ENCODE measurements around the gene THAP10.
"Not testable (repeated sequence)": the region's sequence is repeated elsewhere in the genome, so short reads cannot be mapped to it uniquely, and the experiment has no call there.

THAP10 gene

DNA sequence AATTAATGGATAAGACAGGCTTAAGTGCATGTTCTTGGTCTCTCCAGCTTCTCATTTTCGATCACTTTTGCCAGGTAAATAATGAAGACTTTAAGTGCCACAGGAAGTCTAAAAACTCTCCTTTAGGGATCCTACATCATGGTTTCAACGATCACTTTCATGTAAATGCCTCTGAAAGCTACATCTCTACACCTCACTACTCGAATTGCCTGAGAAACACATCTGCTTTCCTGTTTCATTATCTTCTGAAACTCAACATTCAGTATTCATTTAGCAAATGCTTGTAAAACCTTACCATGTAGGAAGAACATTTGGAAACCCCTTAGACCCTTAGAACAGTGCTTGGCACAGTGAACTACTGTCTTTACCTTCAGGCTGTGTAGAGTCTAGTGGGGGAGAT lies 16.2 kb downstream of the THAP10 start:
- DNase-seq: no peak

DNA sequence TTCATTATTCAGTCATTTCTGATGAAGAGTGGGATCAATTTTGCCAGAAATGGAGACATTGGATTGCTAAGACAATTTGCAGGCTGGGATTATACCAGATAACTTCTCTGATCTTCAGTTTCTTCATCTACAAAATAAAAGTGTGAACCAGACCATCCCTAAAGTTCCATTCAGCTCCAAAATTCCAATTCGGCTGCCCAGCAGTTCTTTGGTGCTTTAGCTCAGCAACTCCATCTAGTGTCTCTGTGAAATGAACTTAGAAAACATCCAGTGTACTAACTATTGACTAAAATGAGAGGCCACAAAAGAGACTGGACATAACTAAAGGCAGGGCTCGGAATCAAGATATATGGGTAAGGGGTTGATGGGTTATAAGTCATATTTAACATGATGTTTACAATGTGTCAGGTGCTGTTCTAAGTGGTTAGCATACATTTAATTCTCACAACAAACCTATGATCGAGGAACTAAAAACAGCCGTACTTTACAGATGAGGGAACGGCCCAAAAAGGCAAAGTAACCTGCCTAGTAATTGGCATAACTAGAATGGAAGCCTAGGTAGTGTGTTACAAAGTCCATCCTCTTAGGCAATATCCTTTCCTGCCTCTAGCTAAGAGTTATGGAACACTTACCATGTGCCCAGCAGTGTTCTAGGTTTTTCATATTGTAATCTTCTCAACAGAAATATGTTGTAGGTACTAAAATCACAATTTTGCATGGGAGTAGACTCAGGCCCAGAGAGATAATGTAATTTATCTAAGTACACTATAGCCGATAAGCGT lies 17.0 kb downstream of the THAP10 start:
- no peak for DNase-seq

DNA sequence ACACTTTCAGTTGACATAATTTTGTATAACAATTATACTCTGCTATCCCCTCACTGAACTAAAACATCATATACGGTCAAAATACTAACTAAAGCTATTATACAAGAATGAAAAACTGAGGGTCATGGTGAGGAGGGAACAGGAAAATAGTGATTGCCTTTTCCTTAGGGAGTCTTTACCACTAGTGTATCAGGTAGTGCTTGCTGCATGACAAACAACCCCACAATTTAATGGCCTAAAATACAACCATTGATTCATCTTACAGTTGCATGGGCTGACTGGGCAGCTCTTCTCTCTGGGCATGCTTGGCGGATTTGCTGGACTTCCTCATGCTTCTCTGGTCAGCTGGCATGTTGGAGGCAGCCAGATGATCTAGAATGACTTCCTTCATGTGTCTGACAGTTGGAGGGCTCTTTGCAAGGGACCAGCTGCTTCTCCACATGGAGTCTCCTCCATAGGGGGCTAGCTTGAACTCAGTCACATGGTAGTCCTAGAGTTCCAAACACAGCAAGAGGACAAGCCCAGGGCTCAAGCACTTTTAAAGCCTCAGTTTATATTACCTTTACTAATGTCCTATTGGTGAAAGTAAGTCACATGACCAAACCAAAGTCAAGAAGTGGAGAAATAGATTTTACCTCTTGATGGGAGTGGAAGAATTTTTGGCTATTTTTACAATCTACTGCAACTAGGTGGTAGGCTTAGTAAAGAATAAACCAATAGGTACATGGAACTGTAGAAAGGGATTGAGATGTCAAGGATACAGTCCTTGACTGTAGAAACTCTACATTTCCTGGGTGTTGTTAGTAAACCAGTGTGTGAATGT lies 18.8 kb downstream of the THAP10 start:
- DNase-seq: no peak

DNA sequence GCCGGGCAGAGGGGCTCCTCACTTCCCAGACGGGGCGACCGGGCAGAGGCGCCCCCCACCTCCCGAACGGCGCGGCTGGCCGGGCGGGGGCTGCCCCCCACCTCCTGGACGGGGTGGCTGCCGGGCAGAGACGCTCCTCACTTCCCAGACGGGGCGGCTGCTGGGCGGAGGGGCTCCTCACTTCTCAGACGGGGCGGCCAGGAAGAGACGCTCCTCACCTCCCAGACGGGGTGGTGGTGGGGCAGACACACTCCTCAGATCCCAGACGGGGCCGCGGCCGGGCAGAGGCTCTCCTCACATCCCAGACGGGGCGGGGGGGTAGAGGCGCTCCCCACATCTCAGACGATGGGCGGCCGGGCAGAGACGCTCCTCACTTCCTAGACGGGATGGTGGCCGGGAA lies 20.7 kb downstream of the THAP10 start:
- not testable (repeated sequence) for DNase-seq

DNA sequence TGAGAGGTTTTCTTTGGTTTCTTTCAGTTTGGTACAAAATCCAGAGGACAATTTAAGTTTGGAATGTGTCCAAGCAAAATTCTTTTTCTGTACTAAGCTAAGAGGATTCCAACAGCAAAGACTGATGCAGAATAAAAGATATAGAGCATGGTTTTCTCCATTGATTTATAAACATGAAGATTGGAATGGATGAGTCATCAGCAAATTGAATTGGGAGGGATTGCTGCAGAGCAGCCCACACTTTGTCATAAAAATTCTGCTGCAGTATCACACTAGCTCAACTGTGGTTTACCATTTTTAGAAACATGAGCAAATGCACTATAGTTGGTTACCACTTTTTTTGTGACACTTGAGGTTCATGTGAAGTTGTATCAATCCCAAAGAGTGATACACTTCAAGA lies 22.2 kb downstream of the THAP10 start:
- no peak for DNase-seq

DNA sequence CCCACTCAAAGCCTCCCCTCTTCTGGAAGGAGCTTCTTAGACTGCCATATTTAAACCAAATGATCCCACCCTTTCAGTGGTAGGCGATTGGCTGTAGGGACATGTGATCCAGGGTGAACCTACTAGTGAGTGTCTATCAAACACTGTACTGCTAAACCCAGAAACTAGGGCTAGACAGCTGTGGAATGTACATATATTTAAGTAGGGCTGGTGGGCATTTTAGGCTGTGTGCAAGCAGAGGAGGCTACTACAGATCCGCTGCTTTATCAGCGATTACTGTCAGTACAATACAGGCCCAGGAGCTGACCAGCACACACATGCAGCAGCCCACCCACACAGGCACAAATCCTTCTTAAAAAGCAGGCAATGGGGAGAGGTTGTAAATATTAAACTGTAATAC lies 22.9 kb downstream of the THAP10 start:
- DNase-seq: no peak

DNA sequence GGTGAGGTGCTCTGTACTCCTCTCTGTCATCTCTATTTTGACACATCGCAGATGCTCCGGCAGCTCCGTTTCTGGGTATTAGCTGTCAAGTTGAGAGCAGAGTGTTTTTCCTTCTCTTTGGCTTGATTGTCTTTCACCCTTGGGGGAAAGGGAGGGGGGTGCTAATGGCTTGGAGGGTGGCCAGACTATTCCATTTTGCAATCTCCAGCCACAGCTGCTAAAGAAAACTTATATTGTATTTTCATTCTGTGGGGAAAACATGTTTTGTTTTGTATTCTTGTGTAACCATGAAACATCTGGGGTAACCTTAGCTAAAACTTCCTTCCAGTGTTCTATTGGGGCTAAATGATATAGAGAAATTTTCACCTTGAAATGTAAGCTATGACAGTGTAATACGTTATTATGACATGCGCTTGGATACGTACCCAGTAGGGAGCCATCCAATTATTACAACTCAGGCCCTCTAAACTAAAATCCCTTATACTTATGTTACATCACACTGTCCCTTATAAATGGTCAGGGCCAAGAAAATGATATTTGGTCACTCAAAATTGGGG lies 24.2 kb downstream of the THAP10 start:
- DNase-seq: no peak

DNA sequence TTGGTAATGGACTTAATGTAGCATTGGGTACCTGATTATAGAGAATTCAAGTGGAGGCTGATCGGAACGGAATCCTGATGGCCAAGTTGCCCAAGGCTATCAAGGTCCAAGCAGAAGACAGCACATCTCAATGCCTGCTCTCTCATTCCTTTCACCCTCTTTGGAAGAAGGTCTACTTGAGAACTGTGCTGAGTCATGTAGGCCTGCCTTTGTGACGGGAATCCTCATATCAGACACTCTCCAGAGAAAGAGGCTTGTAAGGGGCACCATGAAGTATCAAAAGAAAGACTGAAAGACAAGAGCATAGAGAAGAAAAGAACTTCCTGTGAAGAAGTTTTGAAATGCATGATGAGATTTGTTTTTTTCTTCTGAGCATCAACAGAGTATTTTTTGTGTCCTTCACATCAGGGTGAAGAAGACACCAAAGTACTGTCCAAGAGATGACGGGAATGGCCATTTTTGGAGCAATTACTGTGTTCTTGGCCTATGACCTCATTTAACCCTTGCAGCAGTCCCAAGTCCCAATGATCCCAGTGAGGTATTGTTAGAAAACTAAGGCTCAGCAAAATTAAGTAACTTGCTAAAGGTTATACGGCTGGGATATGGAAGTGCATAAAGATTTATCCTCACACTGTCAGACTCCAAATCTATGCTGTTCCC lies 25.1 kb downstream of the THAP10 start:
- no peak for DNase-seq

DNA sequence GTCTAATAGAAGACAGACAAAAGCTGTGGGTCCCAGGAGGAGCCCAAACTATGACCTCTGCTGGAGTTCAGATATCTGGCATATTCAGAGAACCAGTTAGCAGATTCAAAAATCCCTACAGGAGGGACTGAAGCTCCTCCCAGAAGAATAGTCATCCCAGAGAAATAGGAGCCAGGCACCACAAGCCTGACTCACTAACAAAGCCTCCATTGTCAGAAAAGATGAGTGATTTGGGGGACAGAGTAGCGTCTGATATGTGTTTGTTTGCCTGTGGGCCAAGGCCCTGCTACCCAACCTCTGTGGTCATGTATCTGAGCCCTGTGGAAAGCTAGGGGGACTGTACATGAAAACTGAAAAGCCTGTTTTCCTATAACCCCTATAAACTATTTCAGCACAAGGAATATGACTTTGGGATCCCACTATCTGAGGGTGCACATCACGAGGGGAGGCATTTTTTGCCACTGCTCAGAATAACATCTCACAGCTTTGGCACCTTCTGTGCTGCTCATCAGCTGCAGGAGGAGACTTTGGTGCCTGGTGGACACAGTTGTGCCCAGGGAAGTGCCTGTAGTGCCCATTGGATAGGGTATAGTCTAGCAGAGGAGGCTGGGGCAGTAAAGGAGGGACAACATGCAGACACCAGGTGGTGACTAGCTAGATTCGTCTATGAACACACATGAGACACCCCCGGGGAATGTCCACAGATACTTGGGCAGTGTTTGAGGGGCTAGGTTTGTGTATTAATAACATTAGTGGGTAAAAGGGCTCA lies 28.6 kb downstream of the THAP10 start:
- no peak for DNase-seq

DNA sequence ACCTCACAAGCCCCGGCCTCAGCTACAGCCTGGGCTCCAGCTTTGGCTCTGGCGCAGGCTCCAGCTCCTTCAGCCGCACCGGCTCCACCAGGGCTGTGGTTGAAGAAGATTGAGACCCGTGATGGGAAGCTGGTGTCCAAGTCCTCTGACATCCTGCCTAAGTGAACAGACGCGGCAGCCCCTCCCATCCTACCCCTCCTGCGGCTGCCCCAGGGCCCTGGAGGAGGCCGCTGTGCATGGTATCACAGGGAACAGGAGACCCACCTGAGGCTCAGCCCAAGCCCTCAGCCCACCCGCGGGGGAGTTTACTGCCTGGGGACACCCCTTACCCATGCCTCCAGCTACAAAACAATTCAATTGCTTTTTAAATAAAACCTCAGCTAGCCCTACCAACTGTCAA lies 32.2 kb downstream of the THAP10 start:
- DNase-seq: no peak

DNA sequence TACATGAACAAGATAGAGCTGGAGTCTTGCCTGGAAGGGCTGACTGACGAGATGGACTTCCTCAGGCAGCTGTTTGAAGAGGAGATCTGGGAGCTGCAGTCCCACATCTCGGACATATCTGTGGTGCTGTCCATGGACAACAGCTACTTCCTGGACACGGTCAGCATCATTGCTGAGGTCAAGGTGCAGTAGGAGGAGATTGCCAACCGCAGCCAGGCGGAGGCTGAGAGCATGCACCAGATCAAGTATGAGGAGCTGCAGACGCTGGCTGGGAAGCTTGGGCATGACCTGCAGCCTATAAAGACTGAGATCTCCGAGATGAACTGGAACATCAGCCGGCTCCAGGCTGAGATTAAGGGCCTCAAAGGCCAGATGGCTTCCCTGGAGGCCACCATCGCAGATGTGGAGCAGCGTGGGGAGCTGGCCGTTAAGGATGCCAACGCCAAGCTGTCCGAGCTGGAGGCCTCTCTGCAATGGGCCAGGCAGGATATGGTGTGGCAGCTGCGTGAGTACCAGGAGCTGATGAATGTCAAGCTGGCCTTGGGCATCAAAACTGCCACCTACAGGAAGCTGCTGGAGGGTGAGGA lies 32.8 kb downstream of the THAP10 start:
- no peak for DNase-seq

DNA sequence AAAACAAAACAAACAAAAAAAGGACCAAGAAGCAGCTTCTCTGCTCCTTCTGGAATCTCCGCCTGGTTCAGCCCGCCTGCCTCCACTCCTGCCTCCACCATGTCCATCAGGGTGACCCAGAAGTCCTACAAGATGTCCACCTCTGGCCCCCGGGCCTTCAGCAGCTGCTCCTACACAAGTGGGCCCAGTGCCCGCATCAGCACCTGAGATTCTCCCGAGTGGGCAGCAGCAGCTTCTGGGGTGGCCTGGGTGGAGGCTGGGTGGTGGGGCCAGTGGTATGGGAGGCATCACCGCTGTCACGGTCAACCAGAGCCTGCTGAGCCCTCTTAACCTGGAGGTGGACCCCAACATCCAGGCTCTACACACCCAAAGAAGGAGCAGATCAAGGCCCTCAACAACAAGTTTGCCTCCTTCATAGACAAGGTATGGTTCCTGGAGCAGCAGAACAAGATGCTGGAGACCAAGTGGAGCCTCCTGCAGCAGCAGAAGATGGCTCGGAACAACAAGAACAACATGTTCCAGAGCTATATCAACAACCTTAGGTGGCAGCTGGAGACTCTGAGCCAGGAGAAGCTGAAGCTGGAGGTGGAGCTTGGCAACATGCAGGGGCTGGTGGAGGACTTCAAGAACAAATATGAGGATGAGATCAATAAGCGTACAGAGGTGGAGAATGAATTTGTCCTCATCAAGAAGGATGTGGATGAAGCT lies 33.5 kb downstream of the THAP10 start:
- not testable (repeated sequence) for DNase-seq

DNA sequence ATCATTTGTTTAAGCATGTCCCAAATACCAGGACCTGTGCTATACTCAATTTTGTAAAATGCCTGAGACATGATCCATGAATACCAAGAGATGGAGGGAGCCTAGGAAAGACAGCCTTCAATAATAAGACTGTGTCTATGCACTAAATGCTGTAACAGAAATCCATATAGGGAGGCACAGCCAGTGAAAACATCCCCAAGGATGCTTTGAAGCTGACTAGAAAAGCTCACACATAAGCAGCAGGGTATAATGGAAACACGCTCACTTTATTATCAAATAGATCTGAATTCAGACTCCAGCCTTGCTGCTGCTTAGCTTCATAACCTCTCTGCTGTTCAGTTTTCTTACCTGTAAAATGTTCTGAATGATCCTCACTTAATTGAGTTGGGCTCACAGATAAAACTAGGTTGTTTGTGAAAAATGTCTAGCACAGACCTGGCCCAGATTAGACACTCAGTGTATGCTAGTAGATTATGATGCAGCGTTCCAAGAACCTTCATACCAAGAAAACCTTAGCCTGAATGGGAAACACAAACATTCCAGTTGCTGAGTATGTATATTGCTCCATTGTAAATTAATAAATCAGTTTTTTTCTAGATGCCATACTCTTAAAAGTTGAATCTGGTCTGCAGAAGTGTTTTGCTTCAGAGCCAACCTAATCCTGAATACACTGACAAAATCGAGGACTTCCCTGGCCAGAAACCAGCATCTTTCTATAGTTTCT lies 34.5 kb downstream of the THAP10 start:
- no peak for DNase-seq

DNA sequence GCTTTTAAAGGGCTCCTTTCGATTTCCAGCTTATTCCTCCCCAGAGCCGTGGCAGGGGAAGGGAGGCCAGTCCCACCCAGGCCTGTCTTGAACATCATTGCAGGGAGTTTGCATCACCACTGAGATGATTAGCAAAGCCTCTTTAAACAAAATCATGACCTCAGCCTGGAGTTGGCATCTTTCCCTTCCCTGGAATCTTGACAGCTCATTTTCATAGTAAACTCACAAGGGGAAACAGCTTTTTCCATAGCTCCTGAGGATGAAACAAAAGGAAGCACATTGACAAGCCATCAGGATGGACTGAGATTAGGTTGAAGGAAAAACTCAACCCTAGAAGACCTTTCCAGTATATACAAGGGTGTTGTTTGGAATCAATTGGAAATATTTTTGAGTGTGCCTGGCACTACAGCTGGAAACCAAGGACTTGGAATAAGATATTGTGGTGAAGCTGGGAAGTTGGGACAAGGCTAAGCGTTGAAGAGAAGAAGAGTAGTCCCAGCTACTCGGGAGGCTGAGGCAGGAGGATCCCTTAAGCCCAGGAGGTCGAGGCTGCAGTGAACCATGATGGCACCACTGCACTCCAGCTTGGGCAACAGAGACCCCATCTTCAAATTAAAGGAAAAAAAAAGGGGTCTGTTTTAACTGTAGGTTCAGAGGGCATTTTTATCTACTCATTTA lies 35.2 kb downstream of the THAP10 start:
- DNase-seq: no peak

DNA sequence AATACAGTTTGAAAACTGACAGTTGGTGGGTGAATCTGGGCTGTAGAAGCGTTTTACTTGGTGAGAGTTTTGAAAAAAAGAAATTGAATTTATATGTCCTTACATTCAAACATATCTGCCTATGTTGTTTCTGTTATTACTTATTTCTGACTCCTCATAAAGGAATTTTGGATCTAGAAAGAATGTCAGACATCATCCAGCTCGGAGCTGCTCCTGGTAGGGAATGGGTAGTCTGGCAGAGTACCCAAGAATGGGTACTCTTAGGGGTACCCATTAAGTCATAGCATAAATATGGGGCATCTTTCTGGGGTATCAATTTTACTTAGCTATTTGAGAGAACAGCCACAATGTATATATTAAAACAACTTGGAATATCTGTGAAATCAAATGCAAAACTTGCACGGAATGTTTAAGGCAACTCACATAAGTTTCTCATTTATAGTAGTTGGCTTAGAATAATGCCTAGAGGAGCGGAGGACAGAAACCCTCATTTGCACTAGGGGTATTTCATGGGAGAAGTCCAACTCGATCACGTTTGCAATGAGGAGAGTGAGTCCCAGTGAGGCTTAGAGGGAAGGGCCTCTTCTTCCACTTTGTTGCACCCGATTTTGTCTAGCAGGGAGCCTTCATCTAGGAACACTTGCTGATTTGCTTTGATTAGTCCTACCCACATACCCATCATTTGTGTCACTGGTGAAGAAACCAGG lies 35.9 kb downstream of the THAP10 start:
- no peak for DNase-seq

DNA sequence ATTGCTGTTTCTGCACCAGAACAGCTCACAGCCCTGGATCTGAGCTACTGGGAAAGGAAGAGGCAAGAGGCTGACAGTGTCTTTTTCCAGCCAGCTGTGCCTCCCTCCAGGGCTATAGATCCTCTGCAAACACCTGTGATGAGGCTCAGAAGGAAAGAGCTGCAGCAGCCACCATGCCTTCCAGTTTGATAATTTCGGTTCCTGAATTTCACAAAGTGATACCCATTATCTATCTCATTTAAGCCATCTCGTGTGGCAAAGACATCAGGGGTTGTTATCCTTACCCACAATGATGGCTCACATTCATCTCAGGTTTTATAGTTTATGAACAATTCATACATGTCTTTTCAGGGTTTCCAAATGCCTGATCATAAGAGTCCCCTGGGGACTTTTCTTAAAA lies 36.5 kb downstream of the THAP10 start:
- DNase-seq: no peak

DNA sequence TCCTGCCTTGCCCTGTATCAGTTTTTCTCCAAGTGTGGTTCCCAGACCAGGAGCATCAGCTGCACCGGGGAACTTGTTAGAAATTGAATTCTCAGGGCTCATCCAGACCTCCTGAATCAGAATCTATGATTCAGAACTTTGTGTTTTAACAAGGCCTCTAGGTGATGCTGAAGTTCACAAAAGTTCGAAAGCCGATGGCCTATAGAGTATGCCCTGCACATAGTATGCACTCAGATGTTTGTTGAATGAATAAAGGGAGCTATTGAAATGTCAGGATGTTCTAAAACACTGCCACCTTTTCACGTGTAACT lies 37.6 kb downstream of the THAP10 start:
- DNase-seq: no peak

DNA sequence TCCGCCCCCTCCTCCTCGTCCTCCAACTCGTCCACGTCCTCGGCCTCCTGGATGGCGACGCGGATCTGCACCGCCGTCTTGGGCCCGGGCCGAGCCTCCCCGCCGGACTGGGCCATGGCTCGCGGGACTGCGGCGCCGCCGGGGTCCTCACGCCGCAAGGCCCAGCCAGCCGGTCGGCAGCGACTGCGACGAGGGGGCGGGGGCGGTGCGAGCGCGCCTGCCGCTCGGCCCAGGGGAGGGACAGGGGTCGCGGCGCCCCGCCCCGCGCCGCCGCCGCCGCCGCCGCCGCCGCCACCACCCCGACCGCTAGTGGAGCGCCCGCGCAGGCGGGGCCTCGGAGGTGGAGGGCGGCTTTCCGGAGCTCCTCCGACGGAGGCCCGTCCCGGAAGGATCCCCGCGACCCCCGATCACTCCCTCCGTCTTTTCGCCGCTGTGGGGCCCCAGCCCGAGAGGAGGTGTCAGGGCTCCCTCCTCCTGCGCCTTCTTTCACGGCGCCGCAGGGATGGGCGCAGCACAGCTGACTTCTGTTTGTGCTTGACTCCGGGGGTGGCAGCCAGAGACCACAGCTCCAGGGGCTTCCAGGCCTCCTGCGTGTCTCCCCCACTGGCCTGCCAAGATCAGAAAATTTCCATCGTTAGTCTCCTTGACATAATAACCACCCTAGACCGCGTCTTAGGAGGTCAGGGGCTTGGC lies 38.1 kb downstream of the THAP10 start, which contains the start of gene LARP6:
Gene LARP6 (minus strand): TSS at position 185 of the 693 bp plus-strand sequence. CDS start 69 bp downstream, at position 116.
- no peak for DNase-seq

All from activated CD4-positive, CD25-positive, alpha-beta regulatory T cell treated with anti-CD3 and anti-CD28 coated beads, Interleukin-2, amount 50 U/mL, for 72 hours (primary cell).